Lower lobe of right lung (tissue), 2 donors: Measurements from ENCODE around the gene TXNDC11. TPM values are rescaled to one million over a fixed set of nuclear protein-coding genes. Genes with fewer than 3 reads are reported as not detected.

Experiments used
- ATAC-seq, 2 donors: fragments of 200-7000 bp; cut with Tn5 transposase; one replicate each; pipeline ENCODE4 v1.9.1; 2020 to 2022; ENCODE audit warnings: mild to moderate bottlenecking in 2 of 2, moderate library complexity in 2 of 2
- DNase-seq: peaks from one replicate; pipeline ENCODE4 v3.0.0-alpha.2; 2020
- H3K27ac ChIP-seq: fragments of 200-600 bp; one replicate; pipeline ENCODE4 v1.8.0; 2022
- H3K27me3 ChIP-seq: fragments of 200-600 bp; one replicate; pipeline ENCODE4 v1.8.0; 2022; ENCODE audit warnings: low read depth
- H3K36me3 ChIP-seq: fragments of 200-600 bp; one replicate; pipeline ENCODE4 v1.8.0; 2022; ENCODE audit warnings: mild to moderate bottlenecking
- H3K4me1 ChIP-seq: fragments of 200-600 bp; one replicate; pipeline ENCODE4 v1.8.0; 2022
- H3K4me3 ChIP-seq: fragments of 200-600 bp; one replicate; pipeline ENCODE4 v1.8.0; 2022; ENCODE audit warnings: mild to moderate bottlenecking
- H3K9me3 ChIP-seq: fragments of 200-600 bp; one replicate; pipeline ENCODE4 v1.8.0; 2022
- CTCF ChIP-seq: fragments of 200-600 bp; IDR thresholded peaks from one replicate; pipeline ENCODE4 v1.8.0; 2022; ENCODE audit warnings: antibody characterized with exemption, mild to moderate bottlenecking
- intact Hi-C: fragments of 100-400 bp; cut with DNase I; formaldehyde crosslinking; loops from one replicate; pipeline ENCODE4 v1.11.0; 2022
- total RNA-seq: library from RNA; stranded (reverse); fragmentation: NEBNext Ultra II Directional; extraction: Animal tissue kit (Norgen Biotek cat#: 25700); gene quantifications from one replicate; pipeline ENCODE4 v1.2.1, GENCODE V29; 2021
- donor health status: DM: no; HTN: yes; CAD: no; lungs with severe emphysema.

The TXNDC11 gene
- total RNA-seq, 1 donor from 2014 or later, result 88.2 TPM

- DNase-seq (no peak), ATAC-seq (no peak)
- Histone ChIP-seq H3K27me3 (no peaks in the 10 kb centered on the region), H3K36me3 (peaks cover 78% of the 10 kb centered on the region), H3K9me3 (no peaks in the 10 kb centered on the region), H3K27ac (peak overlapping the region; percentile 25), H3K4me1 (peaks cover 63% of the 10 kb centered on the region), H3K4me3 (no peak overlapping the region)
- TF ChIP-seq CTCF, result no peak
- intact Hi-C loops, result no loop called here
Observed at GRCh38 chr16:11677959-11678881, 64.4 kb downstream of the TXNDC11 start.

GRCh38 chr16:11677451-11677951 lies 65.2 kb downstream of the TXNDC11 start:
- no peak for TF ChIP-seq CTCF
- peaks cover 67% of the 10 kb centered on the region for H3K4me1 ChIP-seq
- no peak overlapping the region for H3K4me3 ChIP-seq
- DNase-seq, result no peak
- intact Hi-C loops, result no loop called here
- peaks cover 71% of the 10 kb centered on the region for H3K36me3 ChIP-seq
- H3K9me3 ChIP-seq, result no peaks in the 10 kb centered on the region
- H3K27me3 ChIP-seq, result no peaks in the 10 kb centered on the region
- no peak for ATAC-seq
- peak overlapping the region; percentile 25 for H3K27ac ChIP-seq

GRCh38 chr16:11676799-11677198 lies 65.9 kb downstream of the TXNDC11 start:
- H3K4me1 ChIP-seq, result peaks cover 67% of the 10 kb centered on the region
- H3K36me3 ChIP-seq, result peaks cover 64% of the 10 kb centered on the region
- DNase-seq, result no peak
- no peaks in the 10 kb centered on the region for H3K27me3 ChIP-seq
- ATAC-seq, result no peak
- intact Hi-C loops, result no loop called here
- H3K9me3 ChIP-seq, result no peaks in the 10 kb centered on the region
- TF ChIP-seq CTCF, result no peak
- H3K27ac ChIP-seq, result no peak overlapping the region
- H3K4me3 ChIP-seq, result no peak overlapping the region

- no peaks in the 10 kb centered on the region for H3K9me3 ChIP-seq
- H3K27ac ChIP-seq, result no peak overlapping the region
- ATAC-seq (peak; percentile 10 to 17), DNase-seq (no peak)
- intact Hi-C loops, result no loop called here
- peaks cover 67% of the 10 kb centered on the region for H3K4me1 ChIP-seq
- H3K4me3 ChIP-seq, result no peak overlapping the region
- peaks cover 54% of the 10 kb centered on the region for H3K36me3 ChIP-seq
- H3K27me3 ChIP-seq, result no peaks in the 10 kb centered on the region
- TF ChIP-seq CTCF, result no peak
Observed at GRCh38 chr16:11675561-11676511, 66.8 kb downstream of the TXNDC11 start.

GRCh38 chr16:11674818-11675560 lies 67.7 kb downstream of the TXNDC11 start:
- no peak overlapping the region for H3K27ac ChIP-seq
- ATAC-seq (peak in 1 of 2 donors; percentile 8), DNase-seq (no peak)
- no peak for TF ChIP-seq CTCF
- intact Hi-C loops, result no loop called here
- H3K36me3 ChIP-seq, result peaks cover 46% of the 10 kb centered on the region
- no peak overlapping the region for H3K4me3 ChIP-seq
- H3K9me3 ChIP-seq, result no peaks in the 10 kb centered on the region
- H3K4me1 ChIP-seq, result peaks cover 73% of the 10 kb centered on the region
- H3K27me3 ChIP-seq, result no peaks in the 10 kb centered on the region
